ENCODE data around the gene ACTN1. TPM values are rescaled to one million over a fixed set of nuclear protein-coding genes. Genes with fewer than 3 reads are reported as not detected.

The ACTN1 gene
- total and polyA plus RNA-seq, 2 experiments from 2014 or later, result 121 to 280 TPM

GRCh38 chr14:68916358-68916941 lies 62.7 kb downstream of the ACTN1 start:
- TF ChIP-seq JUNB (IDR thresholded peaks at IDR 0.05; ENCODE audit: unreplicated experiment) (no peak), NANOG (IDR thresholded peaks at IDR 0.05; ENCODE audit: borderline replicate concordance) (no peak), ZNF331 (CRISPR knock-in tag; IDR thresholded peaks at IDR 0.05; ENCODE audit: low read depth) (no peak), ETS1 (IDR thresholded peaks at IDR 0.05) (no peak), STAT1 (IDR thresholded peaks at IDR 0.05; ENCODE audit: unreplicated experiment) (no peak), ZNF114 (CRISPR knock-in tag; IDR thresholded peaks at IDR 0.05) (no peak), EZH2phosphoT487 (IDR thresholded peaks at IDR 0.05; ENCODE audit: unreplicated experiment) (no peak), CREB1 (CRISPR knock-in tag; IDR thresholded peaks at IDR 0.05; ENCODE audit: low read depth) (no peak), EZH2 (IDR thresholded peaks at IDR 0.05; ENCODE audit: low read depth, unreplicated experiment) (no peak), ZNF462 (CRISPR knock-in tag; IDR thresholded peaks at IDR 0.05) (no peak), POLR2AphosphoS5 (IDR thresholded peaks at IDR 0.05; ENCODE audit: low read depth) (no peak), CTCF (conservative IDR thresholded peaks at IDR 0.05; ENCODE audit: low read depth in 2 of 2) (no peak), REST (IDR thresholded peaks at IDR 0.05; ENCODE audit: unreplicated experiment) (no peak)
- Histone ChIP-seq H3K4me1 (ENCODE audit: insufficient read depth) (peaks cover 1% of the 10 kb centered on the region; the same call in 1 of the 2 replicates), H3K27me3 (ENCODE audit: insufficient read depth) (no peaks in the 10 kb centered on the region), H3F3A (replicated peaks; ENCODE audit: low read depth) (no peaks in the 10 kb centered on the region; the same call in 1 of the 2 replicates), H3K36me3 (ENCODE audit: insufficient read depth) (peaks cover 14% of the 10 kb centered on the region), H2AFZ (no peak overlapping the region), H3K4me3 (no peak overlapping the region), H3K27ac (ENCODE audit: low read depth) (no peak overlapping the region), H4K20me1 (replicated peaks; ENCODE audit: insufficient read depth) (peaks cover 5% of the 10 kb centered on the region; the same call in 1 of the 2 replicates), H3K4me2 (no peak overlapping the region), H3K79me2 (replicated peaks; ENCODE audit: insufficient read depth) (peaks cover 39% of the 10 kb centered on the region; the same call in 1 of the 2 replicates), H3K9me2 (ENCODE audit: insufficient read depth) (no peaks in the 10 kb centered on the region)
- Mint-ChIP-seq H3K9me3 (peaks cover 2% of the 10 kb centered on the region; the same call in 1 of the 3 replicates), H3K27me3 (ENCODE audit: insufficient read depth, low read depth, poor library complexity) (peaks cover 8% of the 10 kb centered on the region), H3K4me3 (no peak overlapping the region), H3K4me1 (peaks cover 24% of the 10 kb centered on the region), H3K27ac (peak overlapping the region; percentile 14; the same call in 1 of the 2 replicates), H3K36me3 (ENCODE audit: low read depth) (peaks cover 67% of the 10 kb centered on the region)
- no peak for DNase-seq (ENCODE audit: low spot score)
- ATAC-seq, result no peak
